B cell (primary cell): ENCODE data around the gene CCDC81. TPM values are rescaled to one million over a fixed set of nuclear protein-coding genes. Genes with fewer than 3 reads are reported as not detected.

Experiments
- ATAC-seq: fragments of 200-7000 bp; cut with Tn5 transposase; one replicate; pipeline ENCODE4 v1.10.0; 2021; ENCODE audit warnings: low read depth, mild to moderate bottlenecking, moderate number of reproducible peaks, moderate library complexity
- CTCF ChIA-PET: fragments of 350-600 bp; sonication (Branson Sonifier 250); formaldehyde crosslinking; loops from one replicate; lab custom pipeline; 2021; ENCODE audit warnings: antibody characterized with exemption, inconsistent platforms; lab: Charles Lee
- POLR2A ChIA-PET: fragments of 350-600 bp; sonication (Branson Sonifier 250); formaldehyde crosslinking; loops from one replicate; lab custom pipeline; 2021; ENCODE audit warnings: antibody characterized with exemption; lab: Charles Lee
- DNase-seq: peaks from one replicate; pipeline ENCODE4 v3.0.0; 2013
- H2AFZ ChIP-seq: 2 replicates; pipeline ENCODE4 v1.6.1; 2012; ENCODE audit warnings: mild to moderate bottlenecking, low read depth, low read length; ENCODE audit not compliant: insufficient read depth, poor library complexity, severe bottlenecking
- H3K27ac ChIP-seq, 2 donors: 1 replicate in 1 of 2; 2 replicates in 1 of 2; pipeline ENCODE4 v1.5.1; 2012 to 2013; ENCODE audit warnings: low read length in 2 of 2, mild to moderate bottlenecking in 2 of 2, moderate library complexity in 1 of 2
- H3K27me3 ChIP-seq, 4 experiments: fragments of 200-600 bp in 1 of 4; sonication (generic) in 1 of 4; replicated peaks in 1 of 4; 1 replicate in 2 of 4; 2 replicates in 2 of 4; pipeline versions ENCODE4 v1.6.1 to v1.7.0; 2013 to 2016; ENCODE audit warnings: low read length in 3 of 4, mild to moderate bottlenecking in 2 of 4, mixed read lengths in 1 of 4, moderate library complexity in 1 of 4; ENCODE audit not compliant: insufficient read depth in 4 of 4, control insufficient read depth in 3 of 4; ENCODE audit errors: control extremely low read depth in 1 of 4
- H3K36me3 ChIP-seq, 2 experiments: replicated peaks in 1 of 2; 1 replicate in 1 of 2; 2 replicates in 1 of 2; pipeline versions ENCODE4 v1.6.1 to v1.7.1; 2013; ENCODE audit warnings: low read length in 1 of 2; ENCODE audit not compliant: insufficient read depth in 2 of 2, control insufficient read depth in 1 of 2; ENCODE audit errors: control extremely low read depth in 1 of 2, extremely low read depth in 1 of 2
- H3K4me1 ChIP-seq, 2 donors: fragments of 200-600 bp in 1 of 2; sonication (generic) in 1 of 2; 1 replicate in 1 of 2; 2 replicates in 1 of 2; pipeline versions ENCODE4 v1.5.1 to v1.6.1; 2013 to 2017; ENCODE audit warnings: low read length in 2 of 2; ENCODE audit not compliant: control insufficient read depth in 2 of 2, insufficient read depth in 2 of 2
- H3K4me2 ChIP-seq: replicated peaks from 2 replicates; pipeline ENCODE3; 2012; ENCODE audit warnings: mild to moderate bottlenecking, low read depth, low read length; ENCODE audit not compliant: poor library complexity, severe bottlenecking
- H3K4me3 ChIP-seq, 5 experiments: fragments of 200-600 bp in 1 of 5; sonication (generic) in 1 of 5; 1 replicate in 3 of 5; 2 replicates in 2 of 5; pipeline versions ENCODE4 v1.5.1 to v1.7.0; 2011 to 2016; ENCODE audit warnings: low read length in 4 of 5, mild to moderate bottlenecking in 4 of 5, low read depth in 2 of 5, control low read depth in 1 of 5, moderate library complexity in 1 of 5; ENCODE audit not compliant: insufficient read depth in 1 of 5; ENCODE audit errors: control extremely low read depth in 1 of 5, extremely low read depth in 1 of 5
- H3K79me2 ChIP-seq: fragments of 200-600 bp; sonication (generic); one replicate; pipeline ENCODE4 v1.6.0; 2016; ENCODE audit warnings: low read length; ENCODE audit not compliant: control insufficient read depth, insufficient read depth
- H3K9ac ChIP-seq: fragments of 200-600 bp; sonication (generic); 2 replicates; pipeline ENCODE4 v1.6.1; 2017; ENCODE audit warnings: mild to moderate bottlenecking, low read length, moderate library complexity
- H3K9me3 ChIP-seq, 3 donors: one replicate each; pipeline versions ENCODE4 v1.6.1 to v1.7.1; 2013; ENCODE audit warnings: low read length in 2 of 3; ENCODE audit not compliant: control insufficient read depth in 2 of 3, insufficient read depth in 1 of 3; ENCODE audit errors: control extremely low read depth in 1 of 3
- H4K20me1 ChIP-seq: 2 replicates; pipeline ENCODE4 v1.6.0; 2012; ENCODE audit warnings: mild to moderate bottlenecking, low read length; ENCODE audit not compliant: insufficient read depth, control insufficient read depth, poor library complexity, severe bottlenecking
- H3K27ac Mint-ChIP-seq: one replicate; pipeline ENCODE4 v1.8.0; 2021; ENCODE audit warnings: mixed read lengths
- H3K27me3 Mint-ChIP-seq: one replicate; pipeline ENCODE4 v1.8.0; 2021; ENCODE audit warnings: mixed read lengths
- H3K4me1 Mint-ChIP-seq: one replicate; pipeline ENCODE4 v1.8.0; 2021; ENCODE audit warnings: mixed read lengths
- H3K4me3 Mint-ChIP-seq: one replicate; pipeline ENCODE4 v1.8.0; 2021; ENCODE audit warnings: mixed read lengths
- H3K9me3 Mint-ChIP-seq: one replicate; pipeline ENCODE4 v1.8.0; 2022; ENCODE audit warnings: mixed read lengths; ENCODE audit not compliant: insufficient read depth
- EZH2 ChIP-seq: IDR thresholded peaks from 2 replicates; pipeline ENCODE4 v1.6.1; 2012; ENCODE audit warnings: borderline replicate concordance, low read depth, mild to moderate bottlenecking, moderate library complexity, low read length; ENCODE audit not compliant: insufficient read depth, poor library complexity, severe bottlenecking
- WGBS: methylation state at CpG from one replicate; pipeline ENCODE4 v1.1.5; 2013; ENCODE audit warnings: missing lambda C conversion rate; ENCODE audit not compliant: insufficient coverage; 5-methylcytosine and 5-hydroxymethylcytosine counted together
- intact Hi-C: fragments of 100-400 bp; cut with micrococcal nuclease; formaldehyde crosslinking; loops from one replicate; pipeline ENCODE4 v1.10.0; 2022
- polyA plus RNA-seq: library from polyadenylated mRNA; depleted of rRNA; stranded (reverse); fragments of >200 nt; gene quantifications from 2 replicates; pipeline ENCODE4 v1.2.3, GENCODE V29; 2012
- total RNA-seq, 2 donors: library from RNA; stranded (reverse); fragments of 120-200 nt in 1 of 2; gene quantifications; 1 replicate in 1 of 2; 2 replicates in 1 of 2; pipeline versions ENCODE4 v1.2.3 to v1.2.4, GENCODE V29; 2013 to 2022
- TF ChIP-seq, protein P1 (sequence below): fragments of 200-600 bp; IDR thresholded peaks from one replicate; pipeline ENCODE4 v1.8.0; 2022; ENCODE audit warnings: antibody characterized with exemption, mild to moderate bottlenecking

The CCDC81 gene
- total and polyA plus RNA-seq, 2 donors (not counting 1 experiment from before 2014, with no cell fraction given), result 0.18 to 0.84 TPM

DNA sequence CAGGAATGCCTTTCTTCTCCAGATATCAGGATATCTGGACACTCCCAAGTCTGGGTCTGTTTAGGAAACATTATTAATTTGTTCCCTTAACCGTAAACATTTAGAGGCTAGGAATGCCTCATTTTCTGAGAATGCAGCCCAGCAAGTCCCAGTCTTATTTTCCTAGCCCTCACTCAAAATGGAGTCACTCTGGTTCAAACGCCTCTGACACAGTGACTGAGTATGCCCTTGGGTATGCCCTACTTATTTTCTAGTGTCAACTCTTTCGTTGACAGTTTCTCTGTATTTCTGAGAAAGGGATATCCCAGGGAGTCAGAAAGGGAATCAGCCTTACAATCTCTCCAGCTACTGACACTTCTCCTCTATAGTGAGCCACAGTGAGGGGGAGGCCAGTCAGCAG is 16.0 kb upstream of the CCDC81 start:
- Histone ChIP-seq H3K4me2 (no peak overlapping the region), H4K20me1 (no peaks in the 10 kb centered on the region), H2AFZ (no peak overlapping the region), H3K9me3 (peaks cover 0 to 2% (median 0%) of the 10 kb centered on the region in 3 donors), H3K4me3 (no peak overlapping the region), H3K9ac (no peak overlapping the region), H3K79me2 (no peaks in the 10 kb centered on the region), H3K27ac (no peak overlapping the region), H3K4me1 (no peaks in the 10 kb centered on the region), H3K27me3 (no peaks in the 10 kb centered on the region), H3K36me3 (no peaks in the 10 kb centered on the region)
- Mint-ChIP-seq H3K27ac (no peak overlapping the region), H3K9me3 (no peaks in the 10 kb centered on the region), H3K4me1 (no peaks in the 10 kb centered on the region), H3K27me3 (peaks cover 3% of the 10 kb centered on the region), H3K4me3 (no peak overlapping the region)
- POLR2A ChIA-PET, result no interaction called here
- CTCF ChIA-PET, result no interaction called here
- intact Hi-C loops, result no loop called here
- WGBS, result 100% methylated on average over 2 of the region's 3 CpGs
- no peak for ATAC-seq
- TF ChIP-seq EZH2, result no peak
- TF ChIP-seq, protein P1, sequence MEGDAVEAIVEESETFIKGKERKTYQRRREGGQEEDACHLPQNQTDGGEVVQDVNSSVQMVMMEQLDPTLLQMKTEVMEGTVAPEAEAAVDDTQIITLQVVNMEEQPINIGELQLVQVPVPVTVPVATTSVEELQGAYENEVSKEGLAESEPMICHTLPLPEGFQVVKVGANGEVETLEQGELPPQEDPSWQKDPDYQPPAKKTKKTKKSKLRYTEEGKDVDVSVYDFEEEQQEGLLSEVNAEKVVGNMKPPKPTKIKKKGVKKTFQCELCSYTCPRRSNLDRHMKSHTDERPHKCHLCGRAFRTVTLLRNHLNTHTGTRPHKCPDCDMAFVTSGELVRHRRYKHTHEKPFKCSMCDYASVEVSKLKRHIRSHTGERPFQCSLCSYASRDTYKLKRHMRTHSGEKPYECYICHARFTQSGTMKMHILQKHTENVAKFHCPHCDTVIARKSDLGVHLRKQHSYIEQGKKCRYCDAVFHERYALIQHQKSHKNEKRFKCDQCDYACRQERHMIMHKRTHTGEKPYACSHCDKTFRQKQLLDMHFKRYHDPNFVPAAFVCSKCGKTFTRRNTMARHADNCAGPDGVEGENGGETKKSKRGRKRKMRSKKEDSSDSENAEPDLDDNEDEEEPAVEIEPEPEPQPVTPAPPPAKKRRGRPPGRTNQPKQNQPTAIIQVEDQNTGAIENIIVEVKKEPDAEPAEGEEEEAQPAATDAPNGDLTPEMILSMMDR, result no peak
- no peak for DNase-seq

- intact Hi-C loops, result no loop called here
- Histone ChIP-seq H3K9me3 (peaks cover 0 to 2% (median 0%) of the 10 kb centered on the region in 3 donors), H4K20me1 (no peaks in the 10 kb centered on the region), H3K27ac (no peak overlapping the region), H3K4me2 (no peak overlapping the region), H3K36me3 (no peaks in the 10 kb centered on the region), H3K79me2 (no peaks in the 10 kb centered on the region), H3K4me1 (no peaks in the 10 kb centered on the region), H3K27me3 (no peaks in the 10 kb centered on the region), H3K9ac (no peak overlapping the region), H3K4me3 (no peak overlapping the region), H2AFZ (no peak overlapping the region)
- Mint-ChIP-seq H3K27me3 (peaks cover 3% of the 10 kb centered on the region), H3K4me3 (no peak overlapping the region), H3K9me3 (no peaks in the 10 kb centered on the region), H3K4me1 (no peaks in the 10 kb centered on the region), H3K27ac (no peak overlapping the region)
- ChIA-PET CTCF (no interaction called here), POLR2A (no interaction called here)
- ATAC-seq, result no peak
- no peak for DNase-seq
- WGBS, result no CpG with 5 or more reads among the region's 2 CpGs
- TF ChIP-seq, protein P1, result no peak
- TF ChIP-seq EZH2, result no peak
These were observed 13.8 kb upstream of the CCDC81 start for GRCh38 chr11:86360775-86361395.
